Thoracic aorta (tissue), 2 donors: ENCODE data around the gene KRTAP12-3. TPM values are rescaled to one million over a fixed set of nuclear protein-coding genes. Genes with fewer than 3 reads are reported as not detected.
"Not testable (repeated sequence)": the region's sequence is repeated elsewhere in the genome, so short reads cannot be mapped to it uniquely, and the experiment has no call there.

Experiments used
- ATAC-seq: fragments of 150-250 bp; one replicate; pipeline ENCODE4 v1.8.0; 2017; ENCODE audit warnings: low read depth; ENCODE audit not compliant: insufficient number of reproducible peaks, low FRiP score
- DNase-seq: peaks from one replicate; pipeline ENCODE4 v3.0.0-alpha.2; 2020; ENCODE audit warnings: low spot score
- H3K27ac ChIP-seq, 2 donors: fragments of 200-600 bp; sonication (generic); 1 replicate in 1 of 2; 2 replicates in 1 of 2; pipeline ENCODE4 v1.5.1; 2016; ENCODE audit warnings: mild to moderate bottlenecking in 2 of 2, moderate library complexity in 2 of 2
- H3K27me3 ChIP-seq: fragments of 200-600 bp; sonication (generic); replicated peaks from 2 replicates; pipeline ENCODE4 v1.6.0; 2016; ENCODE audit warnings: mild to moderate bottlenecking; ENCODE audit not compliant: insufficient read depth
- H3K36me3 ChIP-seq: fragments of 200-600 bp; sonication (generic); one replicate; pipeline ENCODE4 v1.5.1; 2016
- H3K4me1 ChIP-seq, 2 donors: fragments of 200-600 bp; sonication (generic); 1 replicate in 1 of 2; 2 replicates in 1 of 2; pipeline versions ENCODE4 v1.5.1 to v1.6.0; 2016; ENCODE audit warnings: low read depth in 2 of 2, mild to moderate bottlenecking in 1 of 2; ENCODE audit not compliant: control insufficient read depth in 1 of 2
- H3K4me3 ChIP-seq: fragments of 200-600 bp; sonication (generic); 2 replicates; pipeline ENCODE4 v1.5.1; 2016; ENCODE audit warnings: mild to moderate bottlenecking
- H3K9me3 ChIP-seq: fragments of 200-600 bp; sonication (generic); 2 replicates; pipeline ENCODE4 v1.5.1; 2016
- total RNA-seq, 2 donors: library from RNA; depleted of rRNA; stranded (reverse); fragments of >200 nt; gene quantifications; one replicate each; pipeline versions ENCODE4 v1.1.0 to v1.2.3, GENCODE V29; 2016
- TF ChIP-seq, protein P1 (sequence below): fragments of 200-600 bp; sonication (generic); IDR thresholded peaks from one replicate; pipeline ENCODE4 v1.5.1; 2019; ENCODE audit warnings: antibody characterized with exemption

Gene KRTAP12-3
- total RNA-seq, 2 donors from 2014 or later, result not detected

DNA sequence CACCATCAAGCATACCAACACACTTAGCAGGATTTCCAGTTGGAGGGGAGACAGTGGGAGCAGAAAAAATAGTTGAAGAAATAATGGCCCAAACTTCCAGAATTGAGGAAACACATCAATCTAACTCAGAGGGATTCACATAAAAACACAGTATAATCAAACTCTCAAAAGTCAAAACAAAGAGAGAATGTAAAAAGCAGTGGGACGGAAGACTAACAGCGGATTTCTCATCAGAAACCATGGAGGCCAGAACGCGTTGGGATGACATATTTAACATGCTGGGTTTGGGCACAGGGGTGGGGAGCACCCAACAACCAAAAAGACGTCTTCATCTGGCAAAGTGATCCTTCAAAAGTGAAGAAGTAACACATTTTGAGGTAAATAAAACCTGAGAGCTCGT, 37.8 kb upstream of the KRTAP12-3 start:
- Histone ChIP-seq H3K36me3 (no peaks in the 10 kb centered on the region), H3K4me1 (no peaks in the 10 kb centered on the region), H3K27ac (no peak overlapping the region), H3K4me3 (no peak overlapping the region), H3K27me3 (no peaks in the 10 kb centered on the region), H3K9me3 (peaks cover 3% of the 10 kb centered on the region)
- ATAC-seq (no peak), DNase-seq (no peak)
- TF ChIP-seq, protein P1, sequence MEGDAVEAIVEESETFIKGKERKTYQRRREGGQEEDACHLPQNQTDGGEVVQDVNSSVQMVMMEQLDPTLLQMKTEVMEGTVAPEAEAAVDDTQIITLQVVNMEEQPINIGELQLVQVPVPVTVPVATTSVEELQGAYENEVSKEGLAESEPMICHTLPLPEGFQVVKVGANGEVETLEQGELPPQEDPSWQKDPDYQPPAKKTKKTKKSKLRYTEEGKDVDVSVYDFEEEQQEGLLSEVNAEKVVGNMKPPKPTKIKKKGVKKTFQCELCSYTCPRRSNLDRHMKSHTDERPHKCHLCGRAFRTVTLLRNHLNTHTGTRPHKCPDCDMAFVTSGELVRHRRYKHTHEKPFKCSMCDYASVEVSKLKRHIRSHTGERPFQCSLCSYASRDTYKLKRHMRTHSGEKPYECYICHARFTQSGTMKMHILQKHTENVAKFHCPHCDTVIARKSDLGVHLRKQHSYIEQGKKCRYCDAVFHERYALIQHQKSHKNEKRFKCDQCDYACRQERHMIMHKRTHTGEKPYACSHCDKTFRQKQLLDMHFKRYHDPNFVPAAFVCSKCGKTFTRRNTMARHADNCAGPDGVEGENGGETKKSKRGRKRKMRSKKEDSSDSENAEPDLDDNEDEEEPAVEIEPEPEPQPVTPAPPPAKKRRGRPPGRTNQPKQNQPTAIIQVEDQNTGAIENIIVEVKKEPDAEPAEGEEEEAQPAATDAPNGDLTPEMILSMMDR, result no peak

DNA sequence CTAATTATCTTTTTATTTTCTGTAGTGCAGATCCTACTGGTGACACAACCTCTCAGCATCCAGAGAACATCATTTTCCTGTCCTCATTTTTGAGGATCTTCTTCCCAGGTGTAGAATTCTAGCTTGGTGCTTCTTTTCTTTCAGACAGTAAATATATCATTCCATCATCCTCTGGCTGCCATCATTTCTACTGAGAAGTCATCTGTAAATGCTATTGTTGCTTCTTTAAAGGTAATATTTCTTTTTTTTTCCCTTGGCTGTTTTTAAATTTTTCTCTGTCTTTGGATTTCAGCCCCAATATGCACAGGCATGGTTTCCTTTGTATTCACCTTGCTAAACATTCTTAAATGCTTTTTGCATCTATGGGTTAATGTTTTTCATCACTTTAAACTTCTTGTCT, 34.2 kb upstream of the KRTAP12-3 start:
- Histone ChIP-seq H3K4me1 (no peaks in the 10 kb centered on the region), H3K36me3 (no peaks in the 10 kb centered on the region), H3K27me3 (no peaks in the 10 kb centered on the region), H3K27ac (no peak overlapping the region), H3K9me3 (peaks cover 3% of the 10 kb centered on the region), H3K4me3 (no peak overlapping the region)
- ATAC-seq (no peak), DNase-seq (no peak)
- TF ChIP-seq, protein P1, result no peak

DNA sequence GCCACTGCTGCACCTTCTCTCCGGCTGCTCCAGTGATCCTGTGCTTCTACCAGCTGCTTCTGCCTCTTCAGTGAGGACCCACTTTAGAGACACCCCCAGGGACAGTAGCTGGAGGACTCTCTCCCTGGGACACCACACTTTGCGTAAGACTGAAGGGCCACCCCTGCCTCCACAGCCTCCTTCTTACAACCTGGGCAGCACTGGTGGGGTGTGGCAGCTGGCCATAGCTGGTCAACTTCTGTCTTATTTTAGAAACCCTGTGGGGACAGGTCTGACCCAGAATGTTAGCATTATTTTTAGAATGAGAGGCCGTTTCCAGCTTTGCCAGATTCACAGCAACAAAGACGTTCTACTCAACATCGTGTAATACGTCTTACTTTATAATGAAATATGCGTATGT, 32.0 kb upstream of the KRTAP12-3 start:
- DNase-seq, result no peak
- Histone ChIP-seq H3K4me3 (no peak overlapping the region), H3K4me1 (no peaks in the 10 kb centered on the region), H3K27ac (no peak overlapping the region), H3K27me3 (no peaks in the 10 kb centered on the region), H3K9me3 (peaks cover 3% of the 10 kb centered on the region), H3K36me3 (no peaks in the 10 kb centered on the region)
- no peak for ATAC-seq
- TF ChIP-seq, protein P1, result no peak

DNA sequence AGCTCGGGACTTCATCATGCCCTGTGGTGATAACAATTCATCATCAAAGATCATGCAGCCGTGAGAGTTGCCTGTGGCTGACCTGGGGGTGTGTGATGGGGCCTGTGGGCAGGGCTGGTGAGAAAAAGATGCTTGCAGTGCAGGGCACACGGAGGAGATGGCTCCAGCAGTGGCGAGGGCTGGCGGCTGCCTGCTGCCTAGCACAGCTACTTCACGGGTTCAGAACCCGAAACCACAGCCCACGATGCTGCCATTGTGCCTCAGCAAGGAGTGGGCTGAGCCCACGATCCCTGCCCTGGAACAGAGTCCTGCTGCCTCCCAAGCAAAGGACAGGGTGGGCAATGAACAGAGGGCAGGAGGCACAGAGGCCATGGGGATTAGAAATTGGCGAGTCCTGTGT, 31.5 kb upstream of the KRTAP12-3 start:
- DNase-seq (no peak), ATAC-seq (no peak)
- no peaks in the 10 kb centered on the region for H3K36me3 ChIP-seq
- no peak overlapping the region for H3K4me3 ChIP-seq
- H3K27ac ChIP-seq, result no peak overlapping the region
- H3K4me1 ChIP-seq, result no peaks in the 10 kb centered on the region
- H3K27me3 ChIP-seq, result no peaks in the 10 kb centered on the region
- peaks cover 3% of the 10 kb centered on the region for H3K9me3 ChIP-seq
- TF ChIP-seq, protein P1, result no peak

DNA sequence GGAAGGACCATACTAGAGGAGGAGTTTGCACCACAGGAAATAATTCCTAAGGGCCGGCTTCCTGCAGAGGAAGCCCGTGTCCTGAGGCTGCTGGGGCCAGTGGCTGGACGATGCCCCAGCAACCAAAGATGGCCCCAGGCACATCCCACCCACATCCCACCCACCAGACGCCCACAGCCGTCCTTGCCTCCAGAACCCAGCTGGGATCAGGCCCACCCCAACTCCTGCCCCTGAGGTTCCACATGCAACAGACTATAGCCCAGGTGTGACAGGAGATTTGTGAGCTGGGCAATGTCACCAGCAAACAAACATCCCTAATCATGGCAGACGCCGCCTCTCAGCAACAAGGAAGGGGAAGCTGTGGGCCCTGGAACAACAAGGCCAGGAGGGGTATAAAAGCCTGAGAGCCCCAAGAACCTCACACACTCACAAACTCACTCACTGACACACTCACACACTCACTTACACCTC, 31.0 kb upstream of the KRTAP12-3 start, which contains the start of gene KRTAP10-9:
Gene KRTAP10-9, plus strand, starts transcription at position 421 of the 471 bp plus-strand sequence. CDS start 79 bp downstream, outside the sequence.
- Histone ChIP-seq H3K27ac (no peak within 1 kb of the TSS), H3K4me1 (no peaks in the 10 kb centered on the region), H3K36me3 (no peaks in the 10 kb centered on the region), H3K27me3 (no peaks in the 10 kb centered on the region), H3K4me3 (no peak within 1 kb of the TSS), H3K9me3 (peaks cover 5% of the 10 kb centered on the region)
- DNase-seq (no peak), ATAC-seq (no peak)
- TF ChIP-seq, protein P1, result no peak

DNA sequence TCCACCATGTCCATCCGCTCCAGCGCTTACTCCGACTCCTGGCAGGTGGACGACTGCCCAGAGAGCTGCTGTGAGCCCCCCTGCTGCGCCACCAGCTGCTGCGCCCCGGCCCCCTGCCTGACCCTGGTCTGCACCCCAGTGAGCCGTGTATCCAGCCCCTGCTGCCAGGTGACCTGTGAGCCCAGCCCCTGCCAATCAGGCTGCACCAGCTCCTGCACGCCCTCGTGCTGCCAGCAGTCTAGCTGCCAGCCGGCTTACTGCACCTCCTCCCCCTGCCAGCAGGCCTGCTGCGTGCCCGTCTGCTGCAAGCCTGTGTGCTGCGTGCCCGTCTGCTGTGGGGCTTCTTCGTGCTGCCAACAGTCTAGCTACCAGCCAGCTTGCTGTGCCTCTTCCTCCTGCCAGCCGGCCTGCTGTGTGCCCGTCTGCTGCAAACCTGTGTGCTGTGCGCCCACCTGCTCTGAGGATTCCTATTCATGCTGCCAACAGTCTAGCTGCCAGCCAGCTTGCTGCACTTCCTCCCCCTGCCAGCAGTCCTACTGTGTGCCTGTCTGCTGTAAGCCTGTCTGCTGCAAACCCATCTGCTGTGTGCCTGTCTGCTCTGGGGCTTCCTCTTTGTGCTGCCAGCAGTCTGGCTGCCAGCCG, 30.4 kb upstream of the KRTAP12-3 start:
- ATAC-seq, H3K9me3 ChIP-seq, H3K4me1 ChIP-seq, DNase-seq, H3K27ac ChIP-seq, H3K36me3 ChIP-seq, H3K27me3 ChIP-seq, H3K4me3 ChIP-seq: not testable (repeated sequence)

DNA sequence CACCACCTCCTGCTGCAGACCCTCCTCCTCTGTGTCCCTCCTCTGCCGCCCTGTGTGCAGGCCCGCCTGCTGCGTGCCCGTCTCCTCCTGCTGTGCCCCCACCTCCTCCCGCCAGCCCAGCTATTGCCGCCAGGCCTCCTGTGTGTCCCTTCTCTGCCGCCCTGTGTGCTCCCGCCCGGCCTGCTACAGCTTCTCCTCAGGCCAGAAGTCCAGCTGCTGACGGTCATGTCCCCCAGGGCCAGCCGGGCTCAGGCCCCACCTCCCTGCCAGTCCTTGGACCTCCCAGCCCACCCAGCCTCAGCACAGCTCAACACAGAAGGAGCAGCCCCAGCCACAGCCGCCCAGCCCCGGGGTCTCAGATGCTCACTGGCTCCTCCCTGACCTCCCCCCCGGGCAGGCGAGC, 29.9 kb upstream of the KRTAP12-3 start:
- H3K27me3 ChIP-seq, H3K4me3 ChIP-seq, H3K36me3 ChIP-seq, DNase-seq, ATAC-seq, H3K4me1 ChIP-seq, H3K27ac ChIP-seq: not testable (repeated sequence)
- H3K9me3 ChIP-seq, result peaks cover 13% of the 10 kb centered on the region
